Stimulated activated naive B cell treated with anti-CD40 and anti-IgM and Interleukin-4, amounts not matched to agents 10 μg/mL and 1 μg/mL and 100 μg/mL, for 72 hours (primary cell): ENCODE data around the gene CDC42BPA.

Experiments
- ATAC-seq, 2 donors: fragments of 150-1000 bp; cut with Tn5 transposase; replicated peaks; 2 replicates each; pipeline ENCODE4 v1.10.0; 2021; ENCODE audit warnings: moderate library complexity in 1 of 2
- DNase-seq: peaks from one replicate; pipeline ENCODE4 v3.0.0; 2021
- H3K27ac Mint-ChIP-seq: one replicate; pipeline ENCODE4 v1.8.0; 2022; ENCODE audit warnings: mild to moderate bottlenecking, mixed read lengths
- H3K27me3 Mint-ChIP-seq, 2 donors: one replicate each; pipeline ENCODE4 v1.8.0; 2022; ENCODE audit warnings: mixed read lengths in 2 of 2
- H3K36me3 Mint-ChIP-seq, 2 donors: one replicate each; pipeline ENCODE4 v1.8.0; 2022; ENCODE audit warnings: mixed read lengths in 2 of 2, mild to moderate bottlenecking in 1 of 2
- H3K4me1 Mint-ChIP-seq, 2 donors: one replicate each; pipeline ENCODE4 v1.8.0; 2022; ENCODE audit warnings: mixed read lengths in 2 of 2, mild to moderate bottlenecking in 1 of 2
- H3K4me3 Mint-ChIP-seq, 2 donors: one replicate each; pipeline ENCODE4 v1.8.0; 2022; ENCODE audit warnings: mild to moderate bottlenecking in 2 of 2, mixed read lengths in 2 of 2, moderate library complexity in 1 of 2
- H3K9me3 Mint-ChIP-seq, 2 donors: one replicate each; pipeline ENCODE4 v1.8.0; 2022; ENCODE audit warnings: mixed read lengths in 2 of 2, mild to moderate bottlenecking in 1 of 2

CDC42BPA gene

DNA sequence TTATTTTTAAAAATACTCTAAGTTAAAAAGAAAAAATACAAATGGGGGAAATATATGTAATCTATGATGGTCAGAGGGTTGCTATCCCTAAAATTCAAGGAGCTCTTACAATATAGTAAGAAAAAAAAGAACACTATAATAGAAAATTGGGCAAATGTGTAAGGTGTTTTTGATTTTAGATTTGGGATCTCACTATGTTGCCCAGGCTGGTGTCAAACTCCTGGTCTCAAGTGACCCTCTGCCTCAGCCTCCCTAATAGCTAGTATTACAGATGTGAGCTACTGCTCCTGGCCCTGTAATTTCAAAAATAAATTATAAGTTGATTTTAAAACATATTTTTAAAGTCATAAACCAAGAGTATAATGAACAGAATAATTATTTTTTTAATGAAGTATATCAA is 45.9 kb downstream of the CDC42BPA start:
- no peak overlapping the region for H3K27ac Mint-ChIP-seq
- H3K36me3 Mint-ChIP-seq = no peaks in the 10 kb centered on the region
- peaks cover 3 to 11% of the 10 kb centered on the region in 2 donors for H3K27me3 Mint-ChIP-seq
- H3K4me3 Mint-ChIP-seq = no peak overlapping the region
- ATAC-seq (no peak), DNase-seq (no peak)
- H3K9me3 Mint-ChIP-seq = peaks cover 2 to 3% of the 10 kb centered on the region in 2 donors
- H3K4me1 Mint-ChIP-seq = no peaks in the 10 kb centered on the region

DNA sequence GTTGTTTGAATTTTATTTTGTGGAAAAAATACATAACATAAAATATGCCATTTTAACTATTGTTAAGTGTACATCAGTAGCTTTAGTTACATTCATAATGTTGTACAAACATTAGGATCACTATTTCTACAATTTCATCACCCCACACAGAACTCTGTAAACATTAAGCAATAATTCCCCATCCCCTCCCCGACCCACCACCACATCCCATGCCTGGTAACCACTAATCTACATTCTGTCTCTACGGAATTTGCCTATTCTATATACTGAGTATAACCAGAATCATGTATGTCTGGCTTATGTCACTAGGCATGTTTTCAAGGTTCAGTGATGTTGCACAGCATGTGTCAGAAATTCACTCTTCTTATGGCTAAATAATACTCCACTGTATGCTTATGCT is 47.7 kb downstream of the CDC42BPA start:
- Mint-ChIP-seq H3K4me1 (no peaks in the 10 kb centered on the region), H3K9me3 (peaks cover 2 to 3% of the 10 kb centered on the region in 2 donors), H3K27me3 (peaks cover 4 to 11% of the 10 kb centered on the region in 2 donors), H3K4me3 (no peak overlapping the region), H3K36me3 (no peaks in the 10 kb centered on the region), H3K27ac (no peak overlapping the region)
- ATAC-seq = no peak
- DNase-seq = no peak

DNA sequence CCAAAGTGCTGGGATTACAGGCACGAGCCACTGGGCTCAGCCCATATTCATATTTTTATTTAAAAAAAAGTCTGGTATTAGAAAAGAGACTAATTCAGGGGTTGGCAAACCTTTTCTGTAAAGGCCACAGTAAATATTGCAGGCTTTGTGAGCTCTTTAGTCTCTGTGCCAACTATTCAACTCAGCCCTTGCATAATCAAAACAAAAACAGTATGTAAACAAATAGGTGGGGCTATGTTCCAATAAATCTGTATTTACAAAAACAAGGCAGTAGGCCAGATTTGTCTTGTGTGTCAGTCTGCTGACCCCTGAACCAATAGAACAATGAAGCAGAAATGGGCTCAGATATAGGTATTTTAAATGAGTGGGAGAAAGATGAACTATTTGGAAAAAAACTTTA is 49.3 kb downstream of the CDC42BPA start:
- DNase-seq (no peak), ATAC-seq (no peak)
- H3K4me3 Mint-ChIP-seq = no peak overlapping the region
- peaks cover 2 to 3% of the 10 kb centered on the region in 2 donors for H3K9me3 Mint-ChIP-seq
- H3K4me1 Mint-ChIP-seq = no peaks in the 10 kb centered on the region
- H3K27me3 Mint-ChIP-seq = peaks cover 4 to 11% of the 10 kb centered on the region in 2 donors
- H3K27ac Mint-ChIP-seq = no peak overlapping the region
- no peaks in the 10 kb centered on the region for H3K36me3 Mint-ChIP-seq

DNA sequence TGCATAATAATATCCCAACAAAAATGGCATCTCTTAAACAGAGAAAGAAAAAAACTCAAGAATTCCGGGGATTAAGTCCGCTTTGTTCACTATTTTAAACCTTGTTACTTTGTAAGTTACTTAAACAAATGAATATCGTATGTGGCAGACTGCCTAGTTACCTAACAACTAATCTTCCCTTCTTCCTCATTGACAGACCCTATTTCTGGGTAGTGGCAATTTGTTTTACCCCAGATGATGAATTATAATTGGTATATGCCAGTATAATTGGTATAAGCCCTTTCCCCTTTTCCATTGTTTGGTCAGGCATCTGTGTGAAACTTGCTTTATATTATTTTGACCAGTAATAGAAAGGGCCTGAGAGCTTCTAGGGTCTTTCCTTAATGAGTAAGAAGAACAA is 52.4 kb downstream of the CDC42BPA start:
- no peak overlapping the region for H3K4me3 Mint-ChIP-seq
- no peaks in the 10 kb centered on the region for H3K9me3 Mint-ChIP-seq
- no peak overlapping the region for H3K27ac Mint-ChIP-seq
- no peaks in the 10 kb centered on the region for H3K4me1 Mint-ChIP-seq
- peaks cover 4 to 5% of the 10 kb centered on the region in 2 donors for H3K27me3 Mint-ChIP-seq
- no peak for DNase-seq
- ATAC-seq = no peak
- H3K36me3 Mint-ChIP-seq = no peaks in the 10 kb centered on the region

DNA sequence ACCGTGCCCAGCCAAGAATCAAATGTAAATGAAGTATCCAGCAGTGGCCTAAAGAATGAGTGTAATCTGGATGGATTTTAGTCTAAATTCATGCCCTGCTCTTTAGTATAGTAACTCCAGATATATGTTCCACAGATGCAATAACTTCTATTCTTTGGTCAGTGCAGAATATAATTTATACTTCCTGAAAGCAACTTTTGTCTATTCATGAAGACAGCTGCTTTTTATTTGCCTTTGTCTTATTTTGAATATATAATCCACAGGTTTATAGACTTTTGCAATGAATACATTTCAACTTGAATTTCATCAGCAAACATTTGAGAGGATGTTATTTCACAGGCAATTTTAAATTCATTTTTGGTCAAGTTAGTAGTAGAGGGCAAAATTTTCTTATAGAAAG is 54.4 kb downstream of the CDC42BPA start:
- no peaks in the 10 kb centered on the region for H3K36me3 Mint-ChIP-seq

DNA sequence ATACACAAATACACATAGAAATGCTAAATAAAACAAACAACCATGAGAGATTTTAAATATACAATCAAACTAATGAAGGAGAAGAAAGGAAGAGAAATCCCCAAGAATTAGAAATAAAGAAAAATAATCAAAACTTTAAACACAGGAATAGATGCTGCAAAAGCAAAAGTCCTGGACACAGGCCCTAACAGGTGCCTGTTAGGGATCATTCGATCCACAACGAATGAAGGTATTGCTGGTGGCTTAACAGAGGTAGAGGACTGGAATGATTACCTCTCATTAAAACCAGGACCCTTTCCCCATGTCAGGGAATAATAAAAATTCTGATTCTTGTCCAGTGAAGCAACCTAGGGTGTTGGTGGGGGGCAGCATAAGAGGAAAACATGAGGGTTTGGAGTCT is 56.8 kb downstream of the CDC42BPA start:
- no peaks in the 10 kb centered on the region for H3K4me1 Mint-ChIP-seq
- no peaks in the 10 kb centered on the region for H3K27me3 Mint-ChIP-seq
- no peaks in the 10 kb centered on the region for H3K9me3 Mint-ChIP-seq
- no peak for ATAC-seq
- no peak for DNase-seq
- no peaks in the 10 kb centered on the region for H3K36me3 Mint-ChIP-seq
- no peak overlapping the region for H3K27ac Mint-ChIP-seq
- H3K4me3 Mint-ChIP-seq = no peak overlapping the region

More for the DNA sequence above, 54.4 kb downstream of the CDC42BPA start:
- DNase-seq (no peak), ATAC-seq (no peak)
- Mint-ChIP-seq H3K4me3 (no peak overlapping the region), H3K4me1 (no peaks in the 10 kb centered on the region), H3K9me3 (no peaks in the 10 kb centered on the region), H3K27ac (no peak overlapping the region), H3K27me3 (peaks cover 0 to 4% of the 10 kb centered on the region in 2 donors)

DNA sequence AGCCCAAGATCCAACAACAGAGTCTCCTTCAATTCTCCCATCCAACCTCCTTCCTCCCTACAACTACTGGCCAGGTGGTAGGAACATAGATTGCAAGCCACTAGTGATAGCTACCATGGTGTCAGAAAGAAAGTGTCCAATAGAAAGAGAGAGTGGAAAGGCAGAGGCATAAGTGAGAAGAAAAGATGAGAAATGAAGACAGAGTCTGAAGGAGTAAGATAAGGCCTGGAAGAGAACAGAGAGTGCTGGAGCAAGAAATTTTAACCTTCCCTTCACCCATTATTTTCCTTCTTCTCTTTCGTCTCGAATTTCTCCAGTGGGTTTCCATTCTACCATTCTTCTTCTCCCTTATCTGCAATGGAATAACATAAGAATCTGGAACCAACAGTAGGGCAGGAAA is 57.9 kb downstream of the CDC42BPA start:
- H3K9me3 Mint-ChIP-seq = no peaks in the 10 kb centered on the region
- H3K27me3 Mint-ChIP-seq = no peaks in the 10 kb centered on the region
- no peak for DNase-seq
- H3K27ac Mint-ChIP-seq = no peak overlapping the region
- H3K36me3 Mint-ChIP-seq = no peaks in the 10 kb centered on the region
- H3K4me3 Mint-ChIP-seq = no peak overlapping the region
- H3K4me1 Mint-ChIP-seq = no peaks in the 10 kb centered on the region
- no peak for ATAC-seq

DNA sequence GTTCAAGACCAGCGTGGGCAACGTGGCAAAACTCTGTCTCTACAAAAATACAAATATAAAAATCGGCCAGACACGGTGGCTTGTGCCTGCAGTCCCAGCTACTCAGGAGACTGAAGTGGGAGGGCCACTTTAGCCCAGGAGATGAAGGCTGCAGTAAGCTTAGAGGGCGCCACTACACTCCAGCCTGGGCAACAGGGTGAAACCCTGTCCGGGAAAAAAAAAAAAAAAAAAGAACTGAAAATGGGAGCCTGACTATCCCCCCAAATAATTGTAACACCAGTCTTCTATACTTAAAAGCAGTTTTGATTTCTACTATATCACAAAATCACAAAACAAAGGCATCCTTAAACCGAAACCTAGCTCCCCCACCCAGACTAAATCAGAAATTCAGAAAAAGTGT is 60.3 kb downstream of the CDC42BPA start:
- no peaks in the 10 kb centered on the region for H3K27me3 Mint-ChIP-seq
- H3K9me3 Mint-ChIP-seq = peaks cover 0 to under 1% of the 10 kb centered on the region in 2 donors
- DNase-seq = no peak
- ATAC-seq = no peak
- H3K4me3 Mint-ChIP-seq = no peak overlapping the region
- H3K36me3 Mint-ChIP-seq = no peaks in the 10 kb centered on the region
- no peaks in the 10 kb centered on the region for H3K4me1 Mint-ChIP-seq
- no peak overlapping the region for H3K27ac Mint-ChIP-seq

DNA sequence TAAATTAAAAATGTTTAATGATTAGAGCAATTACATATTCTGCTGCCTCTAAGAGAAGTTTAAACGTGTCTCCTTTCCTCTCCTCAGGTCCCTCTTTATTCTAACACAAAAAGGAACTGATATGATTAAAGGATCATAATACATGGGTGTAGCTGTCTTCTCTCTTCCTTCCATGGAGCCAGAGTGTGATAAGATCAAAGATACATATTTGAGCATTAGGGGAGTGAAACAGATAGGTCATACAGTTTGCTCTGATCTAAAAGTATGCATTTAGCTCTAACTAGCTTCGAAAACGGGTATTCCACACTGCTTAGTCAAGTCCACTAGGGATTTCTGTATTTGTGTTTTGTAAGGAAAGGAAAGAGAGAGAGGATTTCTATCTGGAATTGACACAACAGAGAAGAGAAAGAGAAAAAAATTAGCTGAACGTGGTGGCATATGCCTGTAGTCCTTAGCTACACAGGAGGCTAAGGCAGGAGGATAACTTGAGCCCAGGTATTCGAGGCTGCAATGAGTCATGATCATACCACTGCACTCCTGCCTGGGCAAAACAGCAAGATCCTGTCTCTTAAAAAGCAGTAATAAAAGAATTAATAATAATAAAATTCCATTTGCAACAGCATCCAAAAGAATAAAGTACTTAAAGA is 63.1 kb downstream of the CDC42BPA start:
- ATAC-seq (no peak), DNase-seq (no peak)
- Mint-ChIP-seq H3K9me3 (peaks cover 0 to 1% of the 10 kb centered on the region in 2 donors), H3K36me3 (no peaks in the 10 kb centered on the region), H3K4me3 (no peak overlapping the region), H3K4me1 (no peaks in the 10 kb centered on the region), H3K27ac (no peak overlapping the region), H3K27me3 (peaks cover 0 to 3% of the 10 kb centered on the region in 2 donors)

DNA sequence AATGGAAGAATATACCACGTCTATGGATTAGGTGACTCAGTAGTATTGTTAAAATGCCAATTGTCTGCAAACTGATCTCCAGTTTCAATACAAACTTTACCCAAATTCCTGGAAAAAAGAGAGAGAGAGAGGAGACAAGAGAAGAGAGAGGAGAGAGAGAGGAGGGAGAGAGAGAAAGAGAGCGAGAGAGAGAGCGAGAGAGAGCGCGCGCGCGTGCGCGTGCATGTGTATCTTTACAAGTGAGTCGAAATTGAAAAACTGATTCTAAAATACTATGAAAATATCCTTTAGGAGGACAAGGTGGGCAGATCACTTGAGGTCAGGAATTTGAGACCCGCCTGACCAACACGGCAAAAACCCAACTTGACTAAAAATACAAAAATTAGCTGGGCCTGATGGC is 65.2 kb downstream of the CDC42BPA start:
- Mint-ChIP-seq H3K27me3 (peaks cover 3 to 9% of the 10 kb centered on the region in 2 donors), H3K9me3 (peaks cover 0 to 3% of the 10 kb centered on the region in 2 donors), H3K4me1 (no peaks in the 10 kb centered on the region), H3K36me3 (no peaks in the 10 kb centered on the region), H3K27ac (no peak overlapping the region), H3K4me3 (no peak overlapping the region)
- DNase-seq = no peak
- ATAC-seq = no peak

DNA sequence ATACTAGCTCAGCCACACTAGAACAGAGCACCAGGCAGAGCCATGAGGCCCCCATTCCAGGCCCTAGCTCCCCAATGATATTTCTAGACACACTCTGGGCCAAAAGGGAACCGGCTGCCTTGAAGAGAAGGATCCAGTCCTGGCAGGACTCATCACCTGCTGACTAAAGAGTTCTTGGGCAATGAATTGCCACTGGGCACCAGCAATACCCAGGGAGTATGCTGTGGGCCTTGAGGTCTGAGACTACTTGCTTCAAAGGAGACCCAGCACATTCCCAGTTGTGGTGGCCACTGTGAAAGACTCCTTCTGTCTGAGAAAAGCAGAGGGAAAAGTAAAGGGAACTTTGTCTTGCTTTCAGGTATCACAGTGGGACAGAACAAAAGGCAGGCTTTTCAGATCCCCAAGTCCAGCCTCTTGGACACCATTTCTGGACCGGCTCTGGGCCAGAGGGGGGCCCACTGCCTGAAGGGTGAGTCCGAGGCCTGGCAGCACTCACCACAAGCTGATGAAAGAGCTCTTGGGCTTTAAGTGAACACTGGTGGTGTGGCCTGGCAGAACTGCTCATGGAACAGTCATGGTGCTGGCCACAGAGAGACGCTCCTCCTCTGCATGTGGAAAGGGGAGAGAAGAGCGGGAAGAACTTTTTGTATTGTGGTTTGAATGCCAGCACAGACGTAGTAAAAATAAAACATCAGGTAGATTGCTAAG is 72.5 kb downstream of the CDC42BPA start:
- H3K9me3 Mint-ChIP-seq = peaks cover 3 to 5% of the 10 kb centered on the region in 2 donors
- no peak overlapping the region for H3K4me3 Mint-ChIP-seq
- H3K27me3 Mint-ChIP-seq = peaks cover 0 to 9% of the 10 kb centered on the region in 2 donors
- no peak overlapping the region for H3K27ac Mint-ChIP-seq
- no peak for DNase-seq
- no peaks in the 10 kb centered on the region for H3K4me1 Mint-ChIP-seq
- ATAC-seq = no peak
- no peaks in the 10 kb centered on the region for H3K36me3 Mint-ChIP-seq

DNA sequence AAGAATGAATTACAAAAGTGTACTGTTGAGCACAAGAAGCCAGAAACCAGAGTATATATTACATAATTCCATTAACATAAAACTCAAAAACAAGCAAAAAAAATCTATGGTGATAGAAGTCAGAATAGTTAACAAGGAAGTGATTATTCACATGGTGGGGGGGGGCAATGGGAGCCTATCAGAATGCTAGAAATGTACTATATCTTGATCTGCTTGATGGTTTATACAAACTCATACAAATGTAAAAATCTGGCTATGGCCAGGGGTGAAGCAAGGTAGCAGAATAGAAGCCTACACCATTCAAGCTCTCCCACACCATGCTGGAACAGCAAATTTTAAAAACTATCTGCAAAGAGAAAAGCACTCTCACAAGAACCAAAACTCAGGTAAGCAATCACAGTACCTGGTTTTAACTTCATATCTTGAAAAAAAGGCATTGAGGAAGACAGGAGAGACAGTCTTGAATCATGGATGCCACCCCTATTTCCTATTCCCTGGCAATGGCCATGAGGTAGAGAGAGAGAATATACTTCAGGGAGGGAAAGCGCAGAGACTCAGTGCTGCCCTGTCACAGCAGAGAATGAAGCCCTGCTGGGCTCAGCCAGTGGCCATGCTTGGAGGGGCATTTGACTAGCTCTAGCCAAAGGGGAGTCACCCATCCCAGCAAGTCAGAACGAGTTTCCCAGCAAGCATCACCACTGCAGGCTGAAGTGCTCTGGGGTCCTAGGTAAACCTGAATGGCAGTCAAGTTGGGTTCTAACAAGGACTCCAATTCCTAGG is 73.8 kb downstream of the CDC42BPA start:
- Mint-ChIP-seq H3K4me1 (no peaks in the 10 kb centered on the region), H3K36me3 (no peaks in the 10 kb centered on the region), H3K27me3 (peaks cover 0 to 8% of the 10 kb centered on the region in 2 donors), H3K9me3 (peaks cover 3% of the 10 kb centered on the region in 2 donors), H3K27ac (no peak overlapping the region), H3K4me3 (no peak overlapping the region)
- no peak for ATAC-seq
- DNase-seq = no peak

DNA sequence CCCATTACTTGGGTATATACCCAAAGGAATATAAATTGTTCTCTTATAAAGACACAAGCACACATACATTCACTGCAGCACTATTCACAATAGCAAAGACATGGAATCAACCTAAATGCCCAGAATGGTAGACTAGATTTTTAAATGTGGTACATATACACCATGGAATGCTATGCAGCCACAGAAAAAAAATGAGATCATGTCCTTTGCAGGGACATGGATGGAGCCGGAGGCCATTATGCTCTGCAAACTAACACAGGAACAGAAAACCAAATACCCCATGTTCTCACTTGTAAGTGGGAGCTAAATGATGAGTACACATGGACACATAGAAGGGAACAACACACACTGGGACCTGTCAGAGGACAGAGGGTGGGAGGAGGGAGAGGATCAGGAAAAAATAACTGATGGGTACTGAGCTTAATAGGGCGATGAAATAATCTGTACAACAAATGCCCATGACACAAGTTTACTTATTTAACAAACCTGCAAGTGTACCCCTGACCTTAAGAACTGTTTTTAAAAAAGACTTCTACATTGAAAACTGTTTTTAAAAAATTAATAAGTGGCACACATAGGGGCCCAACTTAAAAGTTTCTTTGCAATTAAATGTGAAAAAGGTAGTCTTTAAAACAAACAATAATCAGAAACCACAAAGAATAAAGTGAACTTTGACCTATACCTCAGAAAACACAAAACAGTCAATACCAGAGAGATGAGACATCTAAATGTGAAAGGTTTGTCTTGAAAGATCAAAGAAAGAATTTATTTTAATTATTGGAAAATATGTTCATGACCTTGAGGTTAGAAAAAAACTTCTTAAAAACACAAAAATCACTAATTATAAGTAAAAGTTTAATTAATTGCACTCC is 75.2 kb downstream of the CDC42BPA start:
- no peak overlapping the region for H3K27ac Mint-ChIP-seq
- H3K9me3 Mint-ChIP-seq = peaks cover 3% of the 10 kb centered on the region in 2 donors
- peaks cover 7 to 8% of the 10 kb centered on the region in 2 donors for H3K27me3 Mint-ChIP-seq
- no peak for DNase-seq
- H3K4me1 Mint-ChIP-seq = no peaks in the 10 kb centered on the region
- ATAC-seq = no peak
- no peak overlapping the region for H3K4me3 Mint-ChIP-seq
- no peaks in the 10 kb centered on the region for H3K36me3 Mint-ChIP-seq

DNA sequence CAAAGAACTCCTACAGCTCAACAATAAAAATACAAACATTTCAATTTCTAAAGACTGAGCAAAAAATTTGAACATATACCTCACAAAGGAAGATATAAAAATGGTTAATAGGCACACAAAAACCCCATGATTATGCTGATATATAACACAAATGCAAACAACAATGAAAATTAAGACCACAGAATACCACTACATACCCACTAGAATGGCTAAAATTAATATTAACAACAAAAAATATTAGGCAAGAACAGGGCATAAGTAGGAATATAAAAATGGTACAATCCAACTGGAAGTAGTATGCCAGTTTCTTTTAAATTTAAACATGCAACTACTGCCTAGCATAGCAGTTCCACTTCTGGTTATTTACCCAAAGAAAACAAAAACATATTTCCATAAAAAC is 77.3 kb downstream of the CDC42BPA start:
- DNase-seq (no peak), ATAC-seq (no peak)
- H3K4me3 Mint-ChIP-seq = no peak overlapping the region
- H3K36me3 Mint-ChIP-seq = no peaks in the 10 kb centered on the region
- H3K27ac Mint-ChIP-seq = no peak overlapping the region
- peaks cover 7 to 8% of the 10 kb centered on the region in 2 donors for H3K27me3 Mint-ChIP-seq
- H3K4me1 Mint-ChIP-seq = no peaks in the 10 kb centered on the region
- H3K9me3 Mint-ChIP-seq = no peaks in the 10 kb centered on the region
